Immature natural killer cell (primary cell): ENCODE data around the gene EYA3. TPM values are rescaled to one million over a fixed set of nuclear protein-coding genes. Genes with fewer than 3 reads are reported as not detected.

ENCODE experiments used
- DNase-seq, 3 donors: peaks; one replicate each; pipeline ENCODE4 v3.0.0; 2022; ENCODE audit warnings: mixed read lengths in 1 of 3
- H3K27ac Mint-ChIP-seq, 6 donors: one replicate each; pipeline ENCODE4 v1.8.0; 2020; ENCODE audit warnings: mixed read lengths in 6 of 6, mild to moderate bottlenecking in 5 of 6, inconsistent platforms in 4 of 6, moderate library complexity in 3 of 6
- H3K27me3 Mint-ChIP-seq, 3 donors: one replicate each; pipeline ENCODE4 v1.8.0; 2020 to 2021; ENCODE audit warnings: low read depth in 3 of 3, mild to moderate bottlenecking in 3 of 3, mixed read lengths in 3 of 3, moderate library complexity in 3 of 3, inconsistent platforms in 1 of 3
- H3K36me3 Mint-ChIP-seq, 3 donors: one replicate each; pipeline ENCODE4 v1.8.0; 2020; ENCODE audit warnings: mixed read lengths in 3 of 3, inconsistent platforms in 2 of 3, mild to moderate bottlenecking in 2 of 3
- H3K4me1 Mint-ChIP-seq, 2 donors: one replicate each; pipeline ENCODE4 v1.8.0; 2020; ENCODE audit warnings: inconsistent platforms in 2 of 2, mild to moderate bottlenecking in 2 of 2, mixed read lengths in 2 of 2, moderate library complexity in 1 of 2
- H3K4me3 Mint-ChIP-seq, 5 donors: one replicate each; pipeline ENCODE4 v1.8.0; 2020; ENCODE audit warnings: mild to moderate bottlenecking in 5 of 5, mixed read lengths in 5 of 5, inconsistent platforms in 3 of 5, moderate library complexity in 3 of 5
- H3K9me3 Mint-ChIP-seq, 6 donors: one replicate each; pipeline ENCODE4 v1.8.0; 2020; ENCODE audit warnings: mild to moderate bottlenecking in 6 of 6, mixed read lengths in 6 of 6, inconsistent platforms in 4 of 6, moderate library complexity in 3 of 6
- polyA plus RNA-seq, 3 donors: library from polyadenylated mRNA; unstranded; fragments of 300-500 nt; fragmentation: Illumina TruSeq; gene quantifications; one replicate each; pipeline ENCODE4 v1.2.3, GENCODE V29; 2021

The EYA3 gene
- polyA plus RNA-seq, 3 donors from 2014 or later = 7.8 to 15.6 (median 9.3) TPM

DNA sequence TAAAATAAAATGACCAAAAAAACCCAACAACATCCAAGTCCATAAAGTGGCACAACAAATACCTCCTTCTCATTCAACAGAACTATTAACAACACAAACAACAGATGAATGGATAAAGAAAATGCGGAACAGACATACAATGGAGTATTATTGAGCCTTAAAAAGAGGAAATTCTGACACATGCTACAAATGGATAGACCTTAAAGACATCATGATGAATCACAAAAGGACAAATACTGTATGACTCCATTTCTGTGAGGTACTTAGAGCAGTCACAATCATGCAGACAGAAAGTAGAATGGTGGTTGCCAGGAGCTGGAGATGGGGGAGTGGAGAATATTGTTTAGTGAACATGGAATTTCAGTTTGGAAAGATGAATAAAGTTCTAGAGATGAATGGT, 42.6 kb downstream of the EYA3 start:
- H3K4me3 Mint-ChIP-seq = no peak overlapping the region
- H3K9me3 Mint-ChIP-seq = no peaks in the 10 kb centered on the region
- H3K4me1 Mint-ChIP-seq = peaks cover 4 to 6% of the 10 kb centered on the region in 2 donors
- DNase-seq = no peak
- peaks cover 0 to 2% (median 0%) of the 10 kb centered on the region in 3 donors for H3K27me3 Mint-ChIP-seq
- H3K36me3 Mint-ChIP-seq = peaks cover 6 to 30% (median 12%) of the 10 kb centered on the region in 3 donors
- H3K27ac Mint-ChIP-seq = peak overlapping the region in 2 of 6 donors; percentile 4 to 42

DNA sequence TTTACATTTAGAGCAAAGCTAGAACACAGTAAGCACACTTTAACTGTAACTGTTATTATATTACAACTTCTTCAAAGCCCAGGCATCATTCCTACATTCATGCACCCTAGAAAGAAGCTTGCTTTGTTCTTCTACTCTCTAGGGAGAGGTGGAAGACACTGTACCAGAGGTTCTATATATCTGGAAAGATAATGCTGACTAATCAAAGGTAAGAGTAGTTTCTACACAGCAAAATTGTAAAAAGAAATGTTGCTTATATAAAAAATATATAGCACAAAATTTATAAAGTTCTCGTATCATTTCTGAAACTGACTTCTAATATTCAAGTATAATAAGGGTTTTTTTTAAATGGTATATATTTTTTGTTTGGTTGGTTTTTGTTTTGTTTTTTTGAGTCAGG, 44.0 kb downstream of the EYA3 start:
- Mint-ChIP-seq H3K4me1 (peaks cover 4 to 6% of the 10 kb centered on the region in 2 donors), H3K27ac (no peak overlapping the region), H3K4me3 (no peak overlapping the region), H3K27me3 (peaks cover 0 to 2% (median 0%) of the 10 kb centered on the region in 3 donors), H3K36me3 (peaks cover 12 to 32% (median 16%) of the 10 kb centered on the region in 3 donors), H3K9me3 (no peaks in the 10 kb centered on the region)
- DNase-seq = no peak

DNA sequence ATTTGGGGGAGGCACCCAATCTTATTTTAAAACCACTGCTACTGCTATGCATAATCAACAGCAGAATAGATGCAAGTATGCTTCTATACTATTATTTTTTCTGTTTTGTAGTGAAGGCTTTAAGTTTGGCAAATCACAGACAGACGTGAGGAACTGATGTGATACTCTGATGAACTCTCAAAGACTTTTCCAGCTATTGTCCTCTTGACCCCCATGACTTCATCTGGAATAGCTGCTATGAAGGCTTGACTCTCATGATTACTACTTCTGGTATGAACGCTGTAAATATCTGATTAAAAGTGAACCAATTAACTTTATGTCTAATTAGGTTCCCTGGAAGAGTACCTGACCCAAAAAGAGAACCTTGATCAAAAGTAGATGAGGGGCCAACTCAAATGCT, 49.1 kb downstream of the EYA3 start:
- Mint-ChIP-seq H3K27me3 (peaks cover 0 to 1% (median 0%) of the 10 kb centered on the region in 3 donors), H3K4me3 (no peak overlapping the region), H3K27ac (peak overlapping the region in 2 of 6 donors; percentile 13 to 61), H3K4me1 (peaks cover 0 to 1% of the 10 kb centered on the region in 2 donors), H3K9me3 (no peaks in the 10 kb centered on the region), H3K36me3 (peaks cover 4 to 42% (median 17%) of the 10 kb centered on the region in 3 donors)
- DNase-seq = no peak

GRCh38 chr1:28037946-28038345, 50.5 kb downstream of the EYA3 start:
- Mint-ChIP-seq H3K27me3 (peaks cover 0 to 1% (median 0%) of the 10 kb centered on the region in 3 donors), H3K4me3 (no peak overlapping the region), H3K27ac (peak overlapping the region in 1 of 6 donors; percentile 5), H3K4me1 (peaks cover 0 to 1% of the 10 kb centered on the region in 2 donors), H3K9me3 (no peaks in the 10 kb centered on the region), H3K36me3 (peaks cover 4 to 42% (median 17%) of the 10 kb centered on the region in 3 donors)
- DNase-seq = no peak

DNA sequence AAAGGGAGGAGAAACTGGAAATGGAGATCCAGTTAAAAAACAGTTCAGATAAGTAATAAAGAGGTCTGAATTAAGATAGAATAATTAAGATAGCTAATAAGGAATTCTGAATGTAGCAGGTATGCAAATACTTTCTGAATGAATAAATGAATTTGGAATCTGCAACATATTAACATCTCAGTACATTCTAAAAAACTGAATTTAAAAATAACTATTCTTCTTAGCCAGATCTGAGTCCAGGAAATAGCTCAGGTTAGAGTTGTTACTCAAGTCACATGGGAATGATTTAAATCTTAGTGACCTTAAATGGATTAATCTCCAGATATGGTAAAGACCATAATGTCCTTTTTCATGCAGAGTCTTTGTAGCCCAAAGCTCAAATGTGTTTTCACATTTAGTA, 51.2 kb downstream of the EYA3 start:
- no peaks in the 10 kb centered on the region for H3K9me3 Mint-ChIP-seq
- DNase-seq = no peak
- H3K4me1 Mint-ChIP-seq = peaks cover 0 to 1% of the 10 kb centered on the region in 2 donors
- peak overlapping the region in 2 of 6 donors; percentile 9 to 13 for H3K27ac Mint-ChIP-seq
- peaks cover 0 to 1% (median 0%) of the 10 kb centered on the region in 3 donors for H3K27me3 Mint-ChIP-seq
- H3K4me3 Mint-ChIP-seq = no peak overlapping the region
- H3K36me3 Mint-ChIP-seq = peaks cover 4 to 40% (median 17%) of the 10 kb centered on the region in 3 donors

- no peak for DNase-seq
- peaks cover 4 to 35% (median 17%) of the 10 kb centered on the region in 3 donors for H3K36me3 Mint-ChIP-seq
- H3K9me3 Mint-ChIP-seq = no peaks in the 10 kb centered on the region
- H3K27ac Mint-ChIP-seq = peak overlapping the region in 3 of 6 donors; percentile 9 to 67 (median 13)
- H3K4me1 Mint-ChIP-seq = no peaks in the 10 kb centered on the region
- H3K27me3 Mint-ChIP-seq = peaks cover 0 to 1% (median 0%) of the 10 kb centered on the region in 3 donors
- no peak overlapping the region for H3K4me3 Mint-ChIP-seq
Measured at GRCh38 chr1:28036431-28036830, 52.0 kb downstream of the EYA3 start.

DNA sequence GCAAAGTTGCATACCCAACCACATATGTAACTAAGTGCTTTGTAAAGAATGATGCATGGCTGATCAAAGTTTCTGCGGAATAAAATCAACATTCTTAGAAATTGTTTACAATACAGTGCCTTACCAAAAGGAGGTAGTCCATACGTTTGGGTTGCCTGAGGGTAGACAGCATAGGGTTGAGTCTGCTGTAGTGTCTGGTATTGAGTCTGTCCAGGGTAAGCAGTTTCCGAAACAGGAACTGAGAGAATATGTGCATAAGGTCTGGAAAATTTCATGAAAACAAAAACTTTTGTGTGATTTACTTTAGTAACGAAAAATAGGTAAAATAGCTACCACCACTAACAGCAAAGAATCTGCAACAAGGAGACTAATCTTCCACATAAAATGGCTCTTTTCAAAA, 53.0 kb downstream of the EYA3 start:
- no peak overlapping the region for H3K4me3 Mint-ChIP-seq
- peaks cover 0 to 1% (median 0%) of the 10 kb centered on the region in 3 donors for H3K27me3 Mint-ChIP-seq
- peak overlapping the region in 1 of 6 donors; percentile 56 for H3K27ac Mint-ChIP-seq
- DNase-seq = no peak
- no peaks in the 10 kb centered on the region for H3K9me3 Mint-ChIP-seq
- H3K36me3 Mint-ChIP-seq = peaks cover 4 to 30% (median 17%) of the 10 kb centered on the region in 3 donors
- H3K4me1 Mint-ChIP-seq = peaks cover 1 to 3% of the 10 kb centered on the region in 2 donors

DNA sequence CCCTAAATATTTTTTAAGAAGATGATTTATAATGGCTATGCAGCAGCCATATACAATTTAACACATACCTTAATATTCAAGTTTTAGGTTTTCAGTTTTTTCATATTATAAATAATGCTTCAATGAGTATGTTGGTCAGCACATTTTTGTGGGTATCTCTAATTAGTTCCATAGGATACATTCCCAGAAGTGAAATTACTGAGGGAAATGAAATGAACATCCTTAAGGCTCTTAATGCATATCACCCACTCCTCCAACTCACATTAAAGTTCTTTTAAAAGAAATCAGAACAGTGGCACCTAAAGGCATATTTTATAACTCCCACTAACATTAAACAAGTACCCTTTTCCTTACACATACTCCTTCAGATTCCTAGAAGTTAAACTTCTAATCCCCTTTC, 56.1 kb downstream of the EYA3 start:
- Mint-ChIP-seq H3K4me1 (peaks cover 21 to 34% of the 10 kb centered on the region in 2 donors), H3K9me3 (no peaks in the 10 kb centered on the region), H3K27me3 (peaks cover 0 to 1% (median 0%) of the 10 kb centered on the region in 3 donors), H3K4me3 (no peak overlapping the region), H3K27ac (no peak overlapping the region), H3K36me3 (peaks cover 0 to 16% (median 11%) of the 10 kb centered on the region in 3 donors)
- DNase-seq = no peak

- DNase-seq = no peak
- H3K27me3 Mint-ChIP-seq = peaks cover 0 to 1% (median 0%) of the 10 kb centered on the region in 3 donors
- no peak overlapping the region for H3K4me3 Mint-ChIP-seq
- peaks cover 0 to 11% (median 7%) of the 10 kb centered on the region in 3 donors for H3K36me3 Mint-ChIP-seq
- no peaks in the 10 kb centered on the region for H3K9me3 Mint-ChIP-seq
- peaks cover 24 to 37% of the 10 kb centered on the region in 2 donors for H3K4me1 Mint-ChIP-seq
- peak overlapping the region in 2 of 6 donors; percentile 51 to 73 for H3K27ac Mint-ChIP-seq
Measured at GRCh38 chr1:28031173-28031572, 57.2 kb downstream of the EYA3 start.

- Mint-ChIP-seq H3K4me3 (peak overlapping the region in 1 of 5 donors; percentile 21), H3K27me3 (no peaks in the 10 kb centered on the region), H3K4me1 (peaks cover 24 to 37% of the 10 kb centered on the region in 2 donors), H3K36me3 (peaks cover 0 to 4% (median 3%) of the 10 kb centered on the region in 3 donors), H3K27ac (peak overlapping the region; percentile 64 to 86 (median 80)), H3K9me3 (no peaks in the 10 kb centered on the region)
- DNase-seq = peak in 1 of 3 donors; percentile 1
Measured at GRCh38 chr1:28028873-28029654, 59.3 kb downstream of the EYA3 start.

GRCh38 chr1:28027660-28028059, 60.8 kb downstream of the EYA3 start:
- H3K36me3 Mint-ChIP-seq = peaks cover 3 to 5% (median 4%) of the 10 kb centered on the region in 3 donors
- H3K9me3 Mint-ChIP-seq = no peaks in the 10 kb centered on the region
- no peaks in the 10 kb centered on the region for H3K27me3 Mint-ChIP-seq
- H3K27ac Mint-ChIP-seq = peak overlapping the region in 1 of 6 donors; percentile 67
- peaks cover 24 to 37% of the 10 kb centered on the region in 2 donors for H3K4me1 Mint-ChIP-seq
- DNase-seq = no peak
- no peak overlapping the region for H3K4me3 Mint-ChIP-seq

DNA sequence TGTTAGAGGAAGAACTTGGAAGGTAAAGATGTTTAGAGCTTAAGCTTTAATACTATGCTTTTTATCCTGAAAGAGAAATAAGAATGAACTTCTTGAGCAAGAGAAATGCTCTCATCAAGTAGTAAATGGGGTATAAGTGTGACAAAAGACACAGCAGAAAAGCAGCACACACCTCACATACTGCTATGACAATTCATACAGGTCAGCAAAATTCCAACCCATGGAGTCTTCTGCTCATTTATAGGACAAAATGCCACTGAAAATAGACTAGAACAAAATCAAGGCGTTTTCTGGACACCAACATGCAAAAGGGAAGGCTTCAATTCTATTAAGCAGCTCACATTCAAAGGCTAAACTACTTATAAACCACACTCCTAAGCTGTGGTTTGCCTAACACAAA, 61.2 kb downstream of the EYA3 start:
- Mint-ChIP-seq H3K27ac (peak overlapping the region in 3 of 6 donors; percentile 33 to 67 (median 55)), H3K27me3 (no peaks in the 10 kb centered on the region), H3K36me3 (peaks cover 3 to 5% (median 4%) of the 10 kb centered on the region in 3 donors), H3K9me3 (no peaks in the 10 kb centered on the region), H3K4me3 (no peak overlapping the region), H3K4me1 (peaks cover 24 to 37% of the 10 kb centered on the region in 2 donors)
- DNase-seq = no peak

DNA sequence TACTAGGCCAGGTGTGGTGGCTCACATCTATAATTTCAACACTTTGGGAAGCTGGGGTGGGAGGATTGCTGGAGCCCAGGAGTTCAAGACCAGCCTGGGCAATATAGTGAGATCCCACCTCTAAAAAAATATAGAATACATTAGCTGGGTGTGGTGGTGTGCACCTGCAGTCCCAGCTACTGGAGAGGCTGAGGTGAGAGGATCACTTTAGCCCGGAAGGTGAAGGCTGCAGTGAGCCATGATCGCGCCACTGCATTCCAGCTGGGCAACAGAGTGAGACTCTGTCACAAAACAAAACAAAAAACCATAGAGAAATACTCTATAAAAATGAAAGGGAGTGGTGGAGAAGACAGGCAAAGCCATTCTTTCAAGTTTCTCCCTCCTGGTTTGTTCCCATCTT, 62.1 kb downstream of the EYA3 start:
- Mint-ChIP-seq H3K27me3 (no peaks in the 10 kb centered on the region), H3K9me3 (no peaks in the 10 kb centered on the region), H3K4me3 (no peak overlapping the region), H3K4me1 (peaks cover 25 to 38% of the 10 kb centered on the region in 2 donors), H3K36me3 (peaks cover 3 to 5% (median 4%) of the 10 kb centered on the region in 3 donors), H3K27ac (peak overlapping the region in 1 of 6 donors; percentile 51)
- no peak for DNase-seq

GRCh38 chr1:28021064-28021463, 67.3 kb downstream of the EYA3 start:
- no peaks in the 10 kb centered on the region for H3K9me3 Mint-ChIP-seq
- H3K27me3 Mint-ChIP-seq = no peaks in the 10 kb centered on the region
- H3K4me3 Mint-ChIP-seq = no peak overlapping the region
- peaks cover 7 to 12% (median 10%) of the 10 kb centered on the region in 3 donors for H3K36me3 Mint-ChIP-seq
- peaks cover 4 to 8% of the 10 kb centered on the region in 2 donors for H3K4me1 Mint-ChIP-seq
- H3K27ac Mint-ChIP-seq = peak overlapping the region in 3 of 6 donors; percentile 10 to 28 (median 25)
- DNase-seq = no peak
